Upper lobe of right lung (tissue), 1 donor: ENCODE results near the gene RPL10. TPM values are rescaled to one million over a fixed set of nuclear protein-coding genes. Genes with fewer than 3 reads are reported as not detected.
"Not testable (repeated sequence)": the region's sequence is repeated elsewhere in the genome, so short reads cannot be mapped to it uniquely, and the experiment has no call there.

Source experiments
- ATAC-seq: fragments of 200-7000 bp; cut with Tn5 transposase; one replicate; pipeline ENCODE4 v1.9.1; 2020; ENCODE audit warnings: mild to moderate bottlenecking, moderate library complexity
- DNase-seq: peaks from one replicate; pipeline ENCODE4 v3.0.0-alpha.2; 2020
- H3K27ac ChIP-seq: fragments of 200-600 bp; one replicate; pipeline ENCODE4 v1.8.0; 2022
- H3K27me3 ChIP-seq: fragments of 200-600 bp; one replicate; pipeline ENCODE4 v1.8.0; 2022; ENCODE audit warnings: mild to moderate bottlenecking
- H3K36me3 ChIP-seq: fragments of 200-600 bp; one replicate; pipeline ENCODE4 v1.8.0; 2022
- H3K4me1 ChIP-seq: fragments of 200-600 bp; one replicate; pipeline ENCODE4 v1.8.0; 2022
- H3K4me3 ChIP-seq: fragments of 200-600 bp; one replicate; pipeline ENCODE4 v1.8.0; 2022; ENCODE audit warnings: mild to moderate bottlenecking
- H3K9me3 ChIP-seq: fragments of 200-600 bp; one replicate; pipeline ENCODE4 v1.8.0; 2022
- intact Hi-C: fragments of 100-400 bp; cut with DNase I; formaldehyde crosslinking; loops from one replicate; pipeline ENCODE4 v1.11.0; 2022
- total RNA-seq: library from RNA; stranded (reverse); fragmentation: NEBNext Ultra II Directional; extraction: Animal tissue kit (Norgen Biotek cat#: 25700); gene quantifications from one replicate; pipeline ENCODE4 v1.2.1, GENCODE V29; 2021
- TF ChIP-seq, protein P1 (sequence below): fragments of 200-600 bp; IDR thresholded peaks from one replicate; pipeline ENCODE4 v1.8.0; 2022; ENCODE audit warnings: antibody characterized with exemption
- donor health status: DM: no; HTN: yes; CAD: no; lungs with severe emphysema.

The RPL10 gene
- total RNA-seq, 1 donor from 2014 or later: 2,677 TPM

DNA sequence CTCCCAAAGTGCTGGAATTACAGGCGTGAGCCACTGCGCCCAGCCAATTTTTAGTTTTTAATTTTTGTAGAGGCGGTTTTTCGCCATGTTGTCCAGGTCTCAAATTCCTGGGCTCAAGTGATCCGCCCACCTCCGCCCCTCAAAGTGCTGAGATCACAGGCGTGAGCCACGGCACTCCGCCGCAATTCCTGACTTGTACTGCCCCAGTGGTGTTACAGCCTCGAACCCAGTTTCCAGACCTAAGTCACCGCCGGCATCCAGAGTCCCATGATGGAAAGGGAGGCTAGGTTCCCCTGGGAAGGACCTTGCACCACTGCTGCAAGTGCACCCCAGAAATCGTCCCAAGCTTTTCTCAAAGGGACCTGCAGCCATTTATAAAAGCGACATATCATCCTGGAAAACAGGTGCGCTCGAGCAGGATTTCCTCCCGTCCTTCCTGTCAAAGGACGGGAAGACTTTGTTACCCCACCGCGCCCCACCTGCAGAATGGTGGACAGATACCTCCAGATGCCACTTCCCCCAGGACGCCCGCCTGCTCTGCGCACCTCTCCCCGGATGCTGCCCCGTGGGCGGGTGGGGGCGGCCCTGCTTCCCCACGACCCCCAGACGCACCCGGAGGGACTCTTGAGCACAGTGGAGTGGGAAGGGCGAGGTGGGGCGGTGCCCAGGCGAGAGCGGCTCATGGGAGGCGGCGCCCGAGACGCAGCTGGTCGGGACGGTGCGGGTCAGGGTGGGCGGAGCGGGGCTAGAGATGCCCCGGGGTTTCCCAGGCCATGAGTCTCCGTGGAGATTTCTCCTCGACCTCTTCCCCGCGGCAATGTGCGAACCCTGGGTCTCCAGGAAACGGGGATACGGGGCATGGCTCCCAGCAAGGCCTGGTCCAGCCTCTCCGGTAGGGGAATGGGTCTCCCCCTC, 947 bp upstream of the RPL10 start:
- peak; percentile 86 for ATAC-seq

DNA sequence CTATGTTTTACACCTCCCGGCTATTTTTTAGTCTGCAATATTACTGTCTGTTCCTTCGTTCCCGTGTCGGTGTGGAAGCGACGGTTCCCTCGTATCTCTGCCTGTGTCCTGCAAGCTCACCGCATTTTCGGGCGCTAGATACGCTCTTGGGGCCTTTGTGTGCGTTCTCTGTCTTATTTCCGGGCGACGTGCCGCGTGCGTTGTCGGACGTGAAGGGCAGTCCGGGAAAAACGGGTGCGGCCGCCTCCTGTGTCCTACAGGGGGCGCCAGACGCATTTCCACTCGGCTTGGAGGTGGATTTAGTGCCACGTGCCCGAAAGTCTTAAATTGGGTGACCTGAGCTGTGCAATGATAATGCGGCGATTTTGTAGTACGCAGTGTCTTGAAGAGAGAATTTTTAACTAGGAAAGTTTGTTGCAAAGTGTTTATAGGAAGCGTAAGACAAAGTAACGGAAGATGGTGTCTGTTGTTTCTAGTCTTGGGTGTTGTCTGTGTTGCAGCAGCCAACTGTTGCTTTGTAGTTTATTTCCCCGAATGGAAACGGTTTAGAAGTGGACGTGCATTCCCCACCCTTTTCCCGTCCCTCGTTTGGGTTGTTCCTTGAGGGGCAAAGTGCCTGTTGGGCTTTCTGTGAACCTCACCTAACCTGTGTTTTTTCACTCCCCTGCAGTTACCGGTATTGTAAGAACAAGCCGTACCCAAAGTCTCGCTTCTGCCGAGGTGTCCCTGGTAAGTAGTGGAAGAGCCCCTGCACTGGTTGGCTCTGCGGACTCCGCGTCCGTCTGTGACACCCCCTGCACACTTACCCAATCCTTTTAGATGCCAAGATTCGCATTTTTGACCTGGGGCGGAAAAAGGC, 720 bp downstream of the RPL10 start:
- TF ChIP-seq, protein P1, sequence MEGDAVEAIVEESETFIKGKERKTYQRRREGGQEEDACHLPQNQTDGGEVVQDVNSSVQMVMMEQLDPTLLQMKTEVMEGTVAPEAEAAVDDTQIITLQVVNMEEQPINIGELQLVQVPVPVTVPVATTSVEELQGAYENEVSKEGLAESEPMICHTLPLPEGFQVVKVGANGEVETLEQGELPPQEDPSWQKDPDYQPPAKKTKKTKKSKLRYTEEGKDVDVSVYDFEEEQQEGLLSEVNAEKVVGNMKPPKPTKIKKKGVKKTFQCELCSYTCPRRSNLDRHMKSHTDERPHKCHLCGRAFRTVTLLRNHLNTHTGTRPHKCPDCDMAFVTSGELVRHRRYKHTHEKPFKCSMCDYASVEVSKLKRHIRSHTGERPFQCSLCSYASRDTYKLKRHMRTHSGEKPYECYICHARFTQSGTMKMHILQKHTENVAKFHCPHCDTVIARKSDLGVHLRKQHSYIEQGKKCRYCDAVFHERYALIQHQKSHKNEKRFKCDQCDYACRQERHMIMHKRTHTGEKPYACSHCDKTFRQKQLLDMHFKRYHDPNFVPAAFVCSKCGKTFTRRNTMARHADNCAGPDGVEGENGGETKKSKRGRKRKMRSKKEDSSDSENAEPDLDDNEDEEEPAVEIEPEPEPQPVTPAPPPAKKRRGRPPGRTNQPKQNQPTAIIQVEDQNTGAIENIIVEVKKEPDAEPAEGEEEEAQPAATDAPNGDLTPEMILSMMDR: peak; percentile 75
- Histone ChIP-seq H3K27ac (peak overlapping the region; percentile 98), H3K36me3 (peaks cover 15% of the 10 kb centered on the region), H3K9me3 (no peaks in the 10 kb centered on the region), H3K27me3 (no peaks in the 10 kb centered on the region), H3K4me3 (peak overlapping the region; percentile 71), H3K4me1 (peaks cover 3% of the 10 kb centered on the region)
- intact Hi-C loops: no loop called here
- ATAC-seq: peak; percentile 70
- peak; percentile 91 for DNase-seq

More for the DNA sequence above, 947 bp upstream of the RPL10 start:
- TF ChIP-seq, protein P1: no peak
- Histone ChIP-seq H3K4me3 (peak overlapping the region; percentile 71), H3K27me3 (no peaks in the 10 kb centered on the region), H3K4me1 (peaks cover 3% of the 10 kb centered on the region), H3K36me3 (peaks cover 15% of the 10 kb centered on the region), H3K27ac (peak overlapping the region; percentile 98), H3K9me3 (no peaks in the 10 kb centered on the region)
- peak; percentile 91 for DNase-seq
- intact Hi-C loops: no loop called here

DNA sequence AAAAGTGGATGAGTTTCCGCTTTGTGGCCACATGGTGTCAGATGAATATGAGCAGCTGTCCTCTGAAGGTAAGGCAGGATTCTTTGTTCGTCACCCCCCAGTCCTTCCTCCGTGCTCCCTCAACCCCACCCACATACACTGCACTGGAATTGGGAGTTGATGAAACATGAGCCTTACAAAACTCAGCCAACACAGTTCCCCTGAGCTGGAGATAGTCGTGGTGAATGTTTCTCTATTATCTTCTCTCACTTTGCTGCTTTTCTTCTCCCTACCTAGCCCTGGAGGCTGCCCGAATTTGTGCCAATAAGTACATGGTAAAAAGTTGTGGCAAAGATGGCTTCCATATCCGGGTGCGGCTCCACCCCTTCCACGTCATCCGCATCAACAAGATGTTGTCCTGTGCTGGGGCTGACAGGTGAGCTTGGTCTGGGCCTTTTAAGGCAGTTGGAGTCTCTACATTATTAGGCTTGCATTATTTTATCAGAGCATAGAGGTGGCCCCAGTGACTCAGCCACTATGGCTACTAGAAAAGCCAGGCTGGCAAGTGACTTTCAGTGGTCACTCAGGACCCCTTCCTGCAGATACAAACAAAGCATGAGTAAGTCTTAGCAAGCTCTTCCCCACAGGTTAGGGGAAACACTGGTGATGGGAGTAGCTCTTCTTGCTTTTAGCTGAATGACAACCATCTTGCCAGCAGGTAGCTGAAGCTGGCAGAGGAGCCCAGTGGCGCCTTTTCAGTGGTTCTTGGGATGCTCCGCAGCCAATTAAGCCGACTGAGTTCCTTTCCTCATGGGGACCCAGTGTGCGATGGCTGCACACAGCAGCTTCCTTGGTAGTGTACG, 1.6 kb downstream of the RPL10 start:
- H3K4me1 ChIP-seq: peaks cover 3% of the 10 kb centered on the region
- peak overlapping the region; percentile 71 for H3K4me3 ChIP-seq
- no peak for ATAC-seq
- H3K27ac ChIP-seq: peak overlapping the region; percentile 98
- intact Hi-C loops: no loop called here
- H3K27me3 ChIP-seq: no peaks in the 10 kb centered on the region
- peaks cover 15% of the 10 kb centered on the region for H3K36me3 ChIP-seq
- no peak for DNase-seq
- TF ChIP-seq, protein P1: no peak
- no peaks in the 10 kb centered on the region for H3K9me3 ChIP-seq

DNA sequence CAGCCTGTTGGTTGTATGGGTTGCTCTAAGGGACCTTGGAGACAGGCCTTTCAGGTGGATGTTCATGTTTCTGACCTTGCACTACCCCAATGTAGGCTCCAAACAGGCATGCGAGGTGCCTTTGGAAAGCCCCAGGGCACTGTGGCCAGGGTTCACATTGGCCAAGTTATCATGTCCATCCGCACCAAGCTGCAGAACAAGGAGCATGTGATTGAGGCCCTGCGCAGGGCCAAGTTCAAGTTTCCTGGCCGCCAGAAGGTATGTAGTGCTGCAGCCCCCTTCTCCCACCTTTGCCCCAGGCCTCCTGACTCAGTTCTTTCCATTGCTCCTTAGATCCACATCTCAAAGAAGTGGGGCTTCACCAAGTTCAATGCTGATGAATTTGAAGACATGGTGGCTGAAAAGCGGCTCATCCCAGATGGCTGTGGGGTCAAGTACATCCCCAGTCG, 2.2 kb downstream of the RPL10 start:
- H3K9me3 ChIP-seq, H3K27me3 ChIP-seq, H3K27ac ChIP-seq, intact Hi-C loops, H3K4me1 ChIP-seq, DNase-seq, ATAC-seq: not testable (repeated sequence)
- H3K4me3 ChIP-seq: peak overlapping the region; percentile 71
- H3K36me3 ChIP-seq: peaks cover 15% of the 10 kb centered on the region

DNA sequence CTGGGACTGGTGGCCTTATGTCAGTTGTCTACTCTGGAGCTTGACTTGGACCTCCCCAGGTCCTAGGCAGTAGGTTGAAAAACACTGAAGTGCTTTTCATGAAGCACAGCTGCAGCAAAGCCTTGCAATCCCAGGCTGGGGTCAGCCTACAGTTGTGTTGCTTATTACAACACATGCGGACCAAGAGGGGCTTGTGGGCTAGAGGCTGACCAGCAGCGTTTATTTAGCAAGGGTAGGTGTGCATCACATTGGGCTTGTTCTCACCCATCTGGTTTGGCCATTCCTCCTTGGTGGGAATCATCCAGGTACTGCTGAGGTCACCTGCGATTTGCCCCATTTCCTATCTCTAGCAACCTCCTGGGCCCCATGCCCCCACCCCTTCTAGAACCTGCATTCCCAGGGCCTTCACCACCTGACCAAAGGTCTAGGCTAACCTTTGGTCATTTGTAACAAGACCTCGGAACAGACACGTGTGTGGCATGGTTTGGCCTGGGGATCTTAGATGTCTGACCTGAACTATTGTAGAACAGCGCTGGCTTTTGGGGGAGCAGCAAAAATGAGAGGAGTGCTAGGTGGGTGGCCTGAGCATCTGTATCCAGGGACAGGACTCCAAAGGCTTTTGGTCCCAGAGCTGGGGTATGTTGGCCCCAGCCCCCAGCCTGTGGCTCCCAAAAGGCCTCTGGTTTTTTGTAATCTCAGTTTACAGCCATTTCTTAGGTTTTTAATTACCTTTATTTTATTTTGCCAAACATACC, 3.0 kb downstream of the RPL10 start:
- TF ChIP-seq, protein P1: no peak
- Histone ChIP-seq H3K27ac (no peak overlapping the region), H3K27me3 (no peaks in the 10 kb centered on the region), H3K4me1 (peaks cover 3% of the 10 kb centered on the region), H3K9me3 (no peaks in the 10 kb centered on the region), H3K4me3 (no peak overlapping the region), H3K36me3 (peaks cover 15% of the 10 kb centered on the region)
- ATAC-seq: no peak
- no peak for DNase-seq
- intact Hi-C loops: no loop called here
